Ovary (tissue), 9 donors: Measurements from ENCODE around the gene TEKT3. TPM values are rescaled to one million over a fixed set of nuclear protein-coding genes. Genes with fewer than 3 reads are reported as not detected.

Source experiments
- DNase-seq, 5 donors: peaks; one replicate each; pipeline ENCODE4 v3.0.0-alpha.2; 2019 to 2020
- H3K27ac ChIP-seq, 2 donors: fragments of 200-600 bp; one replicate each; pipeline versions ENCODE4 v1.5.1 to v1.8.0; 2019 to 2022
- H3K27me3 ChIP-seq: fragments of 200-600 bp; one replicate; pipeline ENCODE4 v1.8.0; 2022
- H3K36me3 ChIP-seq: fragments of 200-600 bp; sonication (generic); one replicate; pipeline ENCODE4 v1.5.1; 2019
- H3K4me1 ChIP-seq: one replicate; pipeline ENCODE4 v1.8.1; 2013; ENCODE audit warnings: mild to moderate bottlenecking, moderate library complexity; ENCODE audit not compliant: insufficient read depth
- H3K4me3 ChIP-seq: fragments of 200-600 bp; sonication (generic); one replicate; pipeline ENCODE4 v1.5.1; 2017
- H3K9me3 ChIP-seq, 2 donors: fragments of 200-600 bp in 1 of 2; sonication (generic) in 1 of 2; one replicate each; pipeline versions ENCODE4 v1.5.1 to v1.8.1; 2013 to 2019; ENCODE audit warnings: mild to moderate bottlenecking in 1 of 2, moderate library complexity in 1 of 2
- CTCF ChIP-seq, 3 donors: fragments of 450-650 bp in 2 of 3; fragments of 200-600 bp in 1 of 3; IDR thresholded peaks; one replicate each; pipeline versions ENCODE4 v1.5.1 to v1.8.0; 2016 to 2022; ENCODE audit warnings: antibody characterized with exemption in 3 of 3, mild to moderate bottlenecking in 1 of 3
- EP300 ChIP-seq: sonication (generic); formaldehyde crosslinking; IDR thresholded peaks from one replicate; pipeline ENCODE4 v1.6.1; 2017; ENCODE audit warnings: antibody characterized with exemption
- POLR2A ChIP-seq: fragments of 450-650 bp; IDR thresholded peaks from one replicate; pipeline ENCODE4 v1.6.1; 2017; ENCODE audit warnings: antibody characterized with exemption, mild to moderate bottlenecking, moderate library complexity
- WGBS, 3 donors: extraction: QIAGEN DNeasy Blood & Tissue Kit in 1 of 3; methylation state at CpG; one replicate each; pipeline versions ENCODE4 v1.1.5 to v1.1.7; 2013 to 2017; 5-methylcytosine and 5-hydroxymethylcytosine counted together
- intact Hi-C, 4 donors: fragments of 100-400 bp; cut with DNase I; formaldehyde crosslinking; loops; one replicate each; pipeline versions ENCODE4 v1.11.0 to v1.15.1; 2022 to 2023
- polyA plus RNA-seq, 2 donors: library from polyadenylated mRNA; stranded (reverse); fragments of 200-250 nt in 1 of 2; fragments of 350-450 nt in 1 of 2; fragmentation: Illumina TruSeq in 1 of 2; extraction: RNeasy Lipid Tissue Mini Kit (QIAGEN cat#74804) in 1 of 2; gene quantifications; one replicate each; pipeline ENCODE4 v1.2.3, GENCODE V29; 2013 to 2014
- total RNA-seq, 7 donors: library from RNA; depleted of rRNA in 2 of 7; stranded (reverse); fragments of >200 nt in 2 of 7; fragmentation: NEBNext Ultra II Directional in 3 of 7; extraction: Animal tissue kit (Norgen Biotek cat#: 25700) in 3 of 7; gene quantifications; one replicate each; pipeline versions ENCODE4 v1.1.0 to v1.2.4, GENCODE V29; 2016 to 2023
- donor health status: DM: no; HTN: no; CAD: no; lungs with moderate emphysema.
- donor health status: DM: no; HTN: no; CAD: no.
- donor health status: Bipolar disorder and iron deficiency.
- donor health status: DM: yes; HTN: yes; CAD: no.
- donor health status: DM: no; HTN: no; CAD: no.
- donor health status: DM: yes; HTN: yes; CAD: no.

TEKT3 gene
- total and polyA plus RNA-seq, 9 donors = 0.72 to 4.0 (median 1.6) TPM

DNA sequence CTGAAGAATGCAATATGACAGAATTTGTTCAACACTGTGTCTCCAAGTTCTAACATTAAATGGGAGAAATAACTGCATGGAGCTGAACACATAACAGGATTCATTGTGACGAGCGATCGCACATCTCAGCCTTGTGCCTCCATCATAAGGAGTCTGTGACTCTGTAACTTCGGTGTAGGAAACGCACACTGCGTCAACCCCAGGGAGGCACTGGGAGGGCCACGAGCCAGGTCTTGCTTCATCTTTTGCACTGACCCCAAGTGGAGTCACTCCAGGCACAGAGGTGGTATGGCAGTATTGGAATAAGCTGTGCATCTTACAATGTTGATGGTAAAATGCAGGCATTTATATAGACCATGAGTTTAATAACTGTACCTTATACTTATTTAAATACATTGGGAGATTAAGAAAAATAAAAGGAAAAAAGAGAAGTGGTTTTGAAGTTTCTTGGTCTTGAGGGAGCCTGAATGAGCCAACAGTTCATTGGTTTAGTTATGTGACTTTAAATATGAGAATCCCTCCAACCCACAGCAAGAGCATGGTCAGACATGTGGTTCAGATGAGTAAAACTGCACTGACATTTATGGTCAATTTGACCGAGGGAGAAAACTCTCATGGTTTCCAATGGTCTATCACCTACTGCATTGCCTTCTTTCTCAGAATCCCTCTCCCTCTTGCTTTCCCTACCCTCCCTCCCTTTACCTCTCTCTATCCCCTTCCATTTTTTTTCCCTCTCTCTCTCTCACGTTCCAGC, 70.6 kb downstream of the TEKT3 start:
- WGBS, 3 donors = 92 to 95% (median 94%) methylated on average over 9 of the region's 9 CpGs
- intact Hi-C loops = no loop called here

GRCh38 chr17:15269780-15270089, 71.7 kb downstream of the TEKT3 start:
- H3K27me3 ChIP-seq = no peaks in the 10 kb centered on the region
- intact Hi-C loops = loop anchor here in 1 of 4 donors (5.0 kb wide), 1 partner anchor 73 kb away; the partner anchor contains the start of gene TEKT3
- TF ChIP-seq EP300 (no peak), CTCF (IDR thresholded peaks at IDR 0.05) (no peak), POLR2A (no peak)
- no peak overlapping the region for H3K4me3 ChIP-seq
- DNase-seq = no peak
- no peak overlapping the region for H3K27ac ChIP-seq
- peaks cover 4% of the 10 kb centered on the region for H3K4me1 ChIP-seq
- no peaks in the 10 kb centered on the region for H3K36me3 ChIP-seq
- H3K9me3 ChIP-seq = no peaks in the 10 kb centered on the region
- WGBS, 3 donors = 18 to 36% (median 26%) methylated on average over 5 of the region's 5 CpGs

More for the DNA sequence above, 70.6 kb downstream of the TEKT3 start:
- H3K9me3 ChIP-seq = no peaks in the 10 kb centered on the region
- TF ChIP-seq EP300 (no peak), CTCF (IDR thresholded peaks at IDR 0.05) (no peak), POLR2A (no peak)
- no peak for DNase-seq
- no peak overlapping the region for H3K27ac ChIP-seq
- H3K27me3 ChIP-seq = no peaks in the 10 kb centered on the region
- no peaks in the 10 kb centered on the region for H3K4me1 ChIP-seq
- no peak overlapping the region for H3K4me3 ChIP-seq
- no peaks in the 10 kb centered on the region for H3K36me3 ChIP-seq

GRCh38 chr17:15269087-15269779, 72.2 kb downstream of the TEKT3 start:
- no peaks in the 10 kb centered on the region for H3K36me3 ChIP-seq
- no peak for TF ChIP-seq EP300
- intact Hi-C loops = loop anchor here in 1 of 4 donors (5.0 kb wide), 1 partner anchor 73 kb away; the partner anchor contains the start of gene TEKT3
- no peaks in the 10 kb centered on the region for H3K27me3 ChIP-seq
- peaks cover 4% of the 10 kb centered on the region for H3K4me1 ChIP-seq
- no peak for DNase-seq
- no peaks in the 10 kb centered on the region for H3K9me3 ChIP-seq
- H3K27ac ChIP-seq = no peak overlapping the region
- H3K4me3 ChIP-seq = no peak overlapping the region
- WGBS, 3 donors = 56 to 62% (median 61%) methylated on average over 7 of the region's 7 CpGs

- Histone ChIP-seq H3K4me1 (peaks cover 4% of the 10 kb centered on the region), H3K27me3 (no peaks in the 10 kb centered on the region), H3K9me3 (no peaks in the 10 kb centered on the region), H3K36me3 (no peaks in the 10 kb centered on the region), H3K4me3 (no peak overlapping the region), H3K27ac (no peak overlapping the region)
- no peak for DNase-seq
- intact Hi-C loops = loop anchor here in 1 of 4 donors (5.0 kb wide), 1 partner anchor 74 kb away; the partner anchor contains the start of gene TEKT3
- TF ChIP-seq CTCF (IDR thresholded peaks at IDR 0.05) = no peak
- no peak for TF ChIP-seq EP300
- no peak for TF ChIP-seq POLR2A
- 0 to 15% (median 4%) methylated on average over 1 of the region's 1 CpG for WGBS, 3 donors
Observed at GRCh38 chr17:15268461-15268860, 72.9 kb downstream of the TEKT3 start.

GRCh38 chr17:15267996-15268395, 73.4 kb downstream of the TEKT3 start:
- WGBS, 3 donors = 60 to 66% (median 62%) methylated on average over 3 of the region's 3 CpGs
- H3K27ac ChIP-seq = no peak overlapping the region
- intact Hi-C loops = loop anchor here in 1 of 4 donors (5.0 kb wide), 1 partner anchor 74 kb away; the partner anchor contains the start of gene TEKT3
- no peaks in the 10 kb centered on the region for H3K36me3 ChIP-seq
- peaks cover 4% of the 10 kb centered on the region for H3K4me1 ChIP-seq
- DNase-seq = no peak
- TF ChIP-seq EP300 (no peak), POLR2A (no peak), CTCF (IDR thresholded peaks at IDR 0.05) (no peak)
- no peaks in the 10 kb centered on the region for H3K9me3 ChIP-seq
- no peak overlapping the region for H3K4me3 ChIP-seq
- no peaks in the 10 kb centered on the region for H3K27me3 ChIP-seq
